ENCODE data around the gene NIM1K. TPM values are rescaled to one million over a fixed set of nuclear protein-coding genes. Genes with fewer than 3 reads are reported as not detected.

Gene NIM1K
- total and polyA plus RNA-seq, 2 of the 4 experiments (the other 2 are of a cell fraction): 0.54 to 0.68 TPM

DNA sequence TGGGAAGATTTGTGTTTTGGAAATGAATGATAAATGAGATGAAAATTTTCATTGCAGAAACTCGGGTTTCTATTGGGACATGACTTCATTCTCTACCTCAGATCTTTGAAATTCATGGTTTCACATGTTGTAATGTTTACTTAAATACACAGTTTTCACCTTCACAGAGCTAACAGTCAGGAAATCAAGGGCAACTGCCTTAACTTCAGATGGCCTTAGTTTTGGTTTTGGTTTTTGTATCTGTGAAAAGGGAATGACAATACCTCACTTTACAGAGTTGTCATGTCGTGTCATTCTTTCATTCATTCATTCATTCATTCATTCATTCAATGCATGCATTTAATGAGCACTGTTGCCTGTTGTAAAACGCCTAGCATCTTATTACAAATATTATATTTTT lies 41.9 kb downstream of the NIM1K start:
- Histone ChIP-seq H3K18ac (ENCODE audit: low read depth, low read length) (no peak overlapping the region), H2AK5ac (ENCODE audit: low read depth, low read length) (no peak overlapping the region), H4K20me1 (ENCODE audit: insufficient read depth, low read length) (no peaks in the 10 kb centered on the region), H2BK20ac (ENCODE audit: low read depth, low read length) (no peak overlapping the region), H3K9me1 (ENCODE audit: insufficient read depth, low read length) (no peaks in the 10 kb centered on the region), H3K4me3 (ENCODE audit: insufficient read depth, low read depth, low read length) (no peak overlapping the region), H4K8ac (ENCODE audit: low read depth in 2 of 2, low read length in 2 of 2) (no peak overlapping the region), H3K36me3 (ENCODE audit: control insufficient read depth, insufficient read depth, low read length) (no peaks in the 10 kb centered on the region), H2BK120ac (ENCODE audit: low read depth, low read length) (no peak overlapping the region), H3K4ac (ENCODE audit: low read depth, low read length) (no peak overlapping the region), H3K9me3 (ENCODE audit: control insufficient read depth, insufficient read depth, low read length) (no peaks in the 10 kb centered on the region), H3K23ac (ENCODE audit: low read depth, low read length) (no peak overlapping the region), H3K4me2 (ENCODE audit: low read depth, low read length) (no peak overlapping the region), H3K4me1 (ENCODE audit: control insufficient read depth, insufficient read depth, low read length) (no peaks in the 10 kb centered on the region), H3K79me1 (ENCODE audit: low read depth in 1 of 2, low read length in 2 of 2) (no peaks in the 10 kb centered on the region), H3K27ac (ENCODE audit: insufficient read depth, low read length) (no peak overlapping the region), H2AFZ (replicated peaks; ENCODE audit: low read length, poor library complexity) (no peak overlapping the region), H3K14ac (replicated peaks; ENCODE audit: low read depth, low read length) (no peak overlapping the region), H3K56ac (ENCODE audit: extremely low read depth, insufficient read depth, low read length) (no peak overlapping the region), H4K5ac (ENCODE audit: low read depth, low read length) (no peak overlapping the region), H3K9ac (ENCODE audit: low read depth, low read length) (no peak overlapping the region), H3K27me3 (ENCODE audit: control insufficient read depth, insufficient read depth, low read length) (peaks cover 7% of the 10 kb centered on the region), H2BK15ac (ENCODE audit: low read depth, low read length) (no peak overlapping the region), H4K91ac (ENCODE audit: insufficient read depth, low read depth, low read length) (no peak overlapping the region), H2BK5ac (ENCODE audit: low read depth, low read length, poor library complexity, severe bottlenecking) (no peak overlapping the region), H2AK9ac (replicated peaks; ENCODE audit: low read depth, low read length, poor library complexity) (no peak overlapping the region)
- BruUV-seq (replicated peaks): no TSS peak
- dilution Hi-C loops (cut with HindIII; ENCODE audit: low sequenced_read_pairs, unreplicated experiment): no loop called here
- intact Hi-C loops (cut with micrococcal nuclease): no loop called here
- ChIA-PET POLR2A (ENCODE audit: unreplicated experiment) (no interaction called here), CTCF (no interaction called here)
- ATAC-seq (ENCODE audit: low read depth): no peak
- no peak for DNase-seq
- TF ChIP-seq RCOR1 (IDR thresholded peaks at IDR 0.05; ENCODE audit: insufficient replicate concordance, low read length): no peak
- no peak for TF ChIP-seq MAFK (IDR thresholded peaks at IDR 0.05; ENCODE audit: low read depth, low read length)
- TF ChIP-seq CEBPB (IDR thresholded peaks at IDR 0.05; ENCODE audit: low read depth, low read length): no peak
- TF ChIP-seq MXI1 (IDR thresholded peaks at IDR 0.05; ENCODE audit: borderline replicate concordance, low read depth, low read length): no peak
- TF ChIP-seq CHD1 (IDR thresholded peaks at IDR 0.05; ENCODE audit: low read depth, low read length): no peak
- TF ChIP-seq, protein P1, sequence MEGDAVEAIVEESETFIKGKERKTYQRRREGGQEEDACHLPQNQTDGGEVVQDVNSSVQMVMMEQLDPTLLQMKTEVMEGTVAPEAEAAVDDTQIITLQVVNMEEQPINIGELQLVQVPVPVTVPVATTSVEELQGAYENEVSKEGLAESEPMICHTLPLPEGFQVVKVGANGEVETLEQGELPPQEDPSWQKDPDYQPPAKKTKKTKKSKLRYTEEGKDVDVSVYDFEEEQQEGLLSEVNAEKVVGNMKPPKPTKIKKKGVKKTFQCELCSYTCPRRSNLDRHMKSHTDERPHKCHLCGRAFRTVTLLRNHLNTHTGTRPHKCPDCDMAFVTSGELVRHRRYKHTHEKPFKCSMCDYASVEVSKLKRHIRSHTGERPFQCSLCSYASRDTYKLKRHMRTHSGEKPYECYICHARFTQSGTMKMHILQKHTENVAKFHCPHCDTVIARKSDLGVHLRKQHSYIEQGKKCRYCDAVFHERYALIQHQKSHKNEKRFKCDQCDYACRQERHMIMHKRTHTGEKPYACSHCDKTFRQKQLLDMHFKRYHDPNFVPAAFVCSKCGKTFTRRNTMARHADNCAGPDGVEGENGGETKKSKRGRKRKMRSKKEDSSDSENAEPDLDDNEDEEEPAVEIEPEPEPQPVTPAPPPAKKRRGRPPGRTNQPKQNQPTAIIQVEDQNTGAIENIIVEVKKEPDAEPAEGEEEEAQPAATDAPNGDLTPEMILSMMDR (conservative IDR thresholded peaks at IDR 0.05; ENCODE audit: low read depth, low read length): no peak
- TF ChIP-seq, protein P2, sequence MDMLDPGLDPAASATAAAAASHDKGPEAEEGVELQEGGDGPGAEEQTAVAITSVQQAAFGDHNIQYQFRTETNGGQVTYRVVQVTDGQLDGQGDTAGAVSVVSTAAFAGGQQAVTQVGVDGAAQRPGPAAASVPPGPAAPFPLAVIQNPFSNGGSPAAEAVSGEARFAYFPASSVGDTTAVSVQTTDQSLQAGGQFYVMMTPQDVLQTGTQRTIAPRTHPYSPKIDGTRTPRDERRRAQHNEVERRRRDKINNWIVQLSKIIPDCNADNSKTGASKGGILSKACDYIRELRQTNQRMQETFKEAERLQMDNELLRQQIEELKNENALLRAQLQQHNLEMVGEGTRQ (IDR thresholded peaks at IDR 0.05; ENCODE audit: low read depth, low read length): no peak
- TF ChIP-seq BHLHE40 (IDR thresholded peaks at IDR 0.05; ENCODE audit: low read depth, low read length): no peak
- no peak for TF ChIP-seq NFE2L2 (IDR thresholded peaks at IDR 0.05; ENCODE audit: low read depth, low read length)
- no peak for TF ChIP-seq POLR2A (IDR thresholded peaks at IDR 0.05; ENCODE audit: low read depth, low read length)
- TF ChIP-seq, protein P3, sequence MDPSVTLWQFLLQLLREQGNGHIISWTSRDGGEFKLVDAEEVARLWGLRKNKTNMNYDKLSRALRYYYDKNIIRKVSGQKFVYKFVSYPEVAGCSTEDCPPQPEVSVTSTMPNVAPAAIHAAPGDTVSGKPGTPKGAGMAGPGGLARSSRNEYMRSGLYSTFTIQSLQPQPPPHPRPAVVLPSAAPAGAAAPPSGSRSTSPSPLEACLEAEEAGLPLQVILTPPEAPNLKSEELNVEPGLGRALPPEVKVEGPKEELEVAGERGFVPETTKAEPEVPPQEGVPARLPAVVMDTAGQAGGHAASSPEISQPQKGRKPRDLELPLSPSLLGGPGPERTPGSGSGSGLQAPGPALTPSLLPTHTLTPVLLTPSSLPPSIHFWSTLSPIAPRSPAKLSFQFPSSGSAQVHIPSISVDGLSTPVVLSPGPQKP (IDR thresholded peaks at IDR 0.05; ENCODE audit: borderline replicate concordance, low read depth, low read length): no peak
- no peak for TF ChIP-seq FOS (IDR thresholded peaks at IDR 0.05; ENCODE audit: low read depth, low read length)
- no CpG with 5 or more reads among the region's 3 CpGs for WGBS, 2 experiments (ENCODE audit: extremely low coverage in 2 of 2, insufficient read length in 1 of 2)
- in situ Hi-C loops (cut with MboI; ENCODE audit: low sequenced_read_pairs): no loop called here

Data from IMR-90 (cell line).